Measurements from ENCODE around the gene KRAS.
"Not testable (repeated sequence)": the region's sequence is repeated elsewhere in the genome, so short reads cannot be mapped to it uniquely, and the experiment has no call there.

The KRAS gene

DNA sequence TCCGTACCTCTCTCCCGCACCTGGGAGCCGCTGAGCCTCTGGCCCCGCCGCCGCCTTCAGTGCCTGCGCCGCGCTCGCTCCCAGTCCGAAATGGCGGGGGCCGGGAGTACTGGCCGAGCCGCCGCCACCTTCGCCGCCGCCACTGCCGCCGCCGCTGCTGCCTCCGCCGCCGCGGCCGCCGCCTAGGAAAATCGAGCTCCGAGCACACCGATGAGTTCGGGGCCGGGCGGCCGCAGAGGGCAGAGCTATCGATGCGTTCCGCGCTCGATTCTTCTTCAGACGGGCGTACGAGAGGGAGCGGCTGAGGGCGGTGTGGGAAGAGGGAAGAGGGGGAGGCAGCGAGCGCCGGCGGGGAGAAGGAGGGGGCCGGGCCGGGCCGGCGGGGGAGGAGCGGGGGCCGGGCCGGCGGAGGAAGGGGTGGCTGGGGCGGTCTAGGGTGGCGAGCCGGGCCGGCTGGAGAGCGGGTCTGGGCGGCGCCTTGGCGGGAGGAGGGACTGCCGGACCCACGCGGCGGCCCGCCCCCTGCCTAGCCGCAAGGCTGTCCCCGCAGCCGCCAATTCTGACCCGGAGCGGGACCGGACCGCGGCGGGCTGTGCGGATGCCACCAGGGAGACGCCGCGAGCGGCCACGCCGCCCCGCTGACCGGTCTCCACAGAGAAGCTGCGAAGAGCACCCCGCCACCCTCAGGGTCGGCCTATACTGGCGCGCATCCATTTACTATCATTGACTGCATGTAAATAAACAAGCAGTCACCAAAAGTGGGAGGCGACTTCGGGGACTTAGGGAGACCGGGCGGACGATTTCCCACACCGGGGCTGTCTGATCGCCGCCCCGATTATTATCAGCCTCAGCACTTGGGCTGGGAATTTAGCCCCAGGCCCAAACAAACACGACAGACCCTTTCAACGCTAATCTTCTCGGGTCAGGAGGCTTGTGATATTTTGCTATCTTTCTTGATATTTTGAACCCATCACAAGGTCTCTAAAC lies at the start of gene KRAS:
Gene KRAS (minus strand): TSS at position 186 of the 987 bp plus-strand sequence.
- DNase-seq: peak; percentile 86

DNA sequence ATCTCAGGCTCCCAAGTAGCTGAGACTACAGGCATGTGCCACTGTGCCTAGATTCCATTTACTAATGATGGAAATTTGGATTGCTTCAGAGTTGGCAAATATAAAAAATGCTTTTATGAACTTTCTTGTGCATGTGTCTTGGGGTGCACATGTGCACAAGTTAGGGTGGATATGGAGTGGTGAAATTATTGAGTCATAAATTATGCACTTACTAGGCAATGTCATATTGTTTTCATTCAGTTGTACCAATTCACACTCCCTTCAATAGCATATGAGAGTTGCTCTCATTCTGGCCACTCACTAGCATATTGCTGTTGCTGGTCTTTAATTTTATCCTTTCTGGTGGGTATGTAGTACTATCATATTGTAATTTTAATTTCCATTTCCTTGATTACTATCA lies 45.7 kb upstream of the KRAS start:
- no peak for DNase-seq

DNA sequence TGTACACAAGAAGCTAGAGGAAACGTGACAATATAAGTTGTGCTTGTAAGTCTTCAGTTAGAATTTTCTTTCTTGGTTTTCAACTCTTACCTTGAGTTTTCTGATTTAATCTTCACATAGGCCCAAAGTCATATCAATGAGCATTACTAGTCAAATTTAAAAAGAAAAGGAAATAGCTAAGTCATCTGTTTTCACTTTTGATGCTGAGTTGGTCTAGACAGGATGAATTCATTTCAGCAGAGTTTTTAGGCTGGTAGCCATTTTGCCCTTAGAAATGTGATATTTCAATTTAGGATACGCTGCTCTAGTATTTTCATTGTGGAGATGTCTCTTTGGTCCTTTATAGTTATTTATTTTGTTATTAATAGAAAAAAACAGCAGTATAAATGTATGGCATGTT lies 44.6 kb upstream of the KRAS start:
- DNase-seq: no peak

DNA sequence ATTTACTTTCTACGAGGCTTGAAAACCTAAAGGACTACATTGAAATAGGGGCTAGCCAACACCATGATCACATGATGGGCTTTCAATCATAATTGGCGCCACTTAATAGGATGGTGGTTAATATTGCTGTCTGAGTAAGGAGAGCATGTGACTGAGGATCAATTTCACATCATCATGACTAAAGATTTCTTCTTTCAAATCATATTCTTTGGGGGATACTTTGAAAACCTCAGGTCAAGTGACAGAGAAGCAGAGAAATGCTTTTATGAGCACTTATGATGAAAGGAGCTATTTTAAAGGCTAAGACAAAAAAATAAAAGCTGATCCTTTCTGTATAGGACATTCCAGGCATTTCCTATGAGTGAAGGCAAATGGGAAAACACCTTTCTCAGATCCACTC lies 42.9 kb upstream of the KRAS start:
- DNase-seq: no peak

DNA sequence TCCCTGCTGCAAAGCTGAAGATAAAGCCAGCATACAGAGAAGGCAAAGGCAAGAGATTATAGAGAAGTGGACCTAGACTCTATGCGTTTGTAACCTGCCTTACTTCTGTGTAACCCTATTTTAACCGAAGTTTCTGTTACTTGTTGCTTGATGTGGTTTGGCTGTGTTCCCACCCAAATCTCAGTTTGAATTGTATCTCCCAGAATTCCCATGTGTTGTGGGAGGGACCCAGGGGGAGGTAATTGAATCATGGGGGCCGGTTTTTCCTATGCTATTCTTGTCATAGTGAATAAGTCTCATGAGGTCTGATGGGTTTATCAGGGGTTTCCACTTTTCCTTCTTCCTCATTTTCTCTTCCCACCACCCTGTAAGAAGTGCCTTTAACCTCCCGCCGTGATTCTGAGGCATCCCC lies 42.1 kb upstream of the KRAS start:
- DNase-seq: not testable (repeated sequence)

DNA sequence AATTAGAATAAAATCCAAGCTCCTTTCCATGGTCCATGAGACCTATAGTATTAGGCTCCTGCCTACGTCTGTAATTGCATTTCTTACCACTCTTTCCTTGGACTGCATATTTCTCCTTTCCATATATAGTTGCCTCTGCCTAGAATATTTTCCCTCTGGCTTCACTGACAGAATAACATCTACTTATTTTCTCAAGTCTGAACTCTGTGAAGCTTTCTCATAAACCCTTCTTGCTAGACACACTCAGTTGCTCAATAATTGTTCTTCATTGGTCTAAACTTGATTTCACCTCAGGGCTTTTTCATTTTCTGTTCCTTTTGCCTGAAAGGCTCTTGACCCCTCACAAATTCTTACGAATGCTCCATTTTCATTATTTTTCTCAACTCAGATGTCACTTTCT lies 36.9 kb upstream of the KRAS start:
- DNase-seq: no peak

DNA sequence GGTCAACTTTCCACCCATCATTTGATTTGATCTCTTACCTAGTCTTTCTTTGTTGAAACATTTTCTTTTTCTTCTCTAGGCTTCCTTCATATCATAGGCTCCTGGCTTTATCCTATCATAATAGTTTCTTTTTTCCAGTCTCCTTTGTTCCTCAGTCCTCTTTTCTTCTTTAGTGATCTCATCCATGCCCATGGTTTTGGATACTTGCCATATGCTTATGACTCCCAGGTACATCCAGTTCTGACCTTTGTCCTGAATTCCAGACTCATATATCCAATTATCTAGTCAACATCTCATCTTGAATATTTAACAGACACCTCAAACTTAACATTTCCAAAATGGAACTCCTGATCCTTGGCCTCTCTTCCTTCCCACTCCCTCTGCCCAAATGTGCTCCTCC lies 36.1 kb upstream of the KRAS start:
- DNase-seq: no peak

DNA sequence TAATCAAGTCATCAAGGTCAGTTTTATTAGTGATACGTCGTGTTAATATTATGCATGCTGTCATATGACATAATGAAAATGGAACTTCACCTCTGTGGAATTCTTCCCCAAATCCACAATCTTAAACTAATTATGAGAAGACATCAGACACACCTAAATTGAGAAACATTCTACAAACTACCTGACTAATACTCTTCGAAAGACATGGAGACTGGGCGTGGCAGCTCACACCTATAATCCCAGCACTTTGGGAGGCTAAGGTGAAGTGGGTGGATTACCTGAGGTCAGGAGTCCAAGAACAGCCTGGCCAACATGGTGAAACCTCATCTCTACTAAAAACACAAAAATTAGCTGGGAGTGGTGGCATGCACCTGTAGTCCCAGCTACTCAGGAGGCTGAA lies 33.3 kb upstream of the KRAS start:
- DNase-seq: no peak

DNA sequence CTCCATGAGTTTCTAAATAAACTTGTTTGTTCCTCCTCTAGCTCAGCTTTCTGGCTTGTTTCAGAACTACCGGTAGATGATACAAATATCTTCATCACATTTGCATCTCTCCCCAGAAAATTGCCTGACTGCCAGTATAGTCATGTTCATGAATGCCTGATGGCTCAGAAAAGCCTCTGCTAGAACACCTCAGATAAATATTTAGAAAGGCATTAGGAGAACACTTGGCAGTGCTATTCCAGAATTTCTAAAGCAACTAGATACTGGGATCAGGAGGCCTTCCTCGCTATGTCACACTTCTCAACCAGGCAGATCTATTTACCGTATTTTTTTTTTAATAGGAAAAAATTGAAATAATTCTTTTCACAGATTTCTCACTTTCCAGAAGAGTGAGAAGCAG lies 32.3 kb upstream of the KRAS start:
- DNase-seq: no peak

DNA sequence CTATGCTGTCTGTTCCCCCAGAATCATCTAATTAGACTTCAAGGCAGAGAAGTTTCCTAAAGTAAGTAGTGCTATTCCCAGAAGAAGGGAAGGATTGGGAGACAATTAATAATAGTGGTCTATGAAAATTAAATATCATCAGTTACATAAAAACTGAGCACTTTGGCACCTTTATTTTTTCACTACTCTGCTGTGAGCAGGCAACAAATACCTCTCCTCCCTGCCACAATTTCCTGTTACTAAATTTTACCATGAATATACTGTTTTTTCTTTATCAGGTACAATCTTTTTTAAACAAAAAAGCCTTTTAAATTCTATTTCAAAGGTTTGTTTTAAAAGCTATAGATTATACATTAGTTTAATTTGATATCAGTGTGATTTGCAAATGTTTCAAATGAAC lies 29.4 kb upstream of the KRAS start:
- DNase-seq: no peak

DNA sequence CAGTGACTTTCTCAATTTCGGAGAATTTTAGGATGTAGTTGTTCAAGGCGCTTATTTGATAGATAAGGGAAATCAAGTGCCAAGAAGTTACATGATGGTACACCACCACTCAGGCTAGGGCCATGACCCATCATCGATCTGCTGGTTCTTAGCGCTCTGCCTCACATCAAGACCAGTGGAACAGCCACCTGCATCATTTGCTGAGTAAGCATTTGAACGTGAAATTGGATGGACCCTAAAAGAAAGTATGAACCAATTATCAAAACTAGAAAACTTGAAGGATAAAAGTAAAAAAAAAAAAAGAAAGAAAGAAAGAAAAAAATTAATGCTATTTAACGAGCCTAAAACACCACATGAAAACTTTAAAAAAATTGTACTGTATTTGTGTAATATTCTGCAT lies 27.5 kb upstream of the KRAS start:
- no peak for DNase-seq

DNA sequence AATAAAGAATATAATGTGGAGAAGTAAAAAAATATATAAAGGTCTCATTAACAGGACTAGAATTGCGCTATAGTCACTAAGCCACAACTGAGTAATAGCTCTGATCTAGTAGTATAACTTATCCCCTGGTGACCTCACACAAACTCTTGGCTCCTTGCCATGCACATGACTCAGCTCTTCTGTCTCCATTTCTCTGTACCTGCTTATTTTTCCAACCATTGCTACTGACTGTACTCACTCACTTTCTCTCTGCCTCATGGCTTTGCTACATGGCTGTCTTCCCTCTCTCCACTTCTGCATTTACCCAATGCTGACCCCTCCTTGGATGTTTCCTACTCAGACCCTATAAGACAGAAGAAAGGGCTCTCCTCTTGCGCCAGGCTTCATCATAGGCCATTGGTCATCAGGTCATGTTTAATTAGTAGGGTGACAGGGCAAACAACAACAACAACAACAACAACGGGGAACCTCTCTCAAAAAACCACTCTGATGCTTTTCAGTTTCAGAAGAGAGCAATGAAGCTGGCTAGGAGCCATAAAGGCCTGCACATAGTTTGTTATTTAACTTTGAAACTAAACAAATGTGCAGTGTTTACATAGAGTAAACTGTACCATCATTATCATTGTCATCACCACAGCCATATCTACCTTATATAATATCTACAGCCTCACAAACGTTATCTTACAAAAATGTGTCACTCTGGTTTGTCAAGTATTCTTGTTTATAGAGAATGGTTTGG lies 25.6 kb upstream of the KRAS start:
- peak; percentile 86 for DNase-seq

DNA sequence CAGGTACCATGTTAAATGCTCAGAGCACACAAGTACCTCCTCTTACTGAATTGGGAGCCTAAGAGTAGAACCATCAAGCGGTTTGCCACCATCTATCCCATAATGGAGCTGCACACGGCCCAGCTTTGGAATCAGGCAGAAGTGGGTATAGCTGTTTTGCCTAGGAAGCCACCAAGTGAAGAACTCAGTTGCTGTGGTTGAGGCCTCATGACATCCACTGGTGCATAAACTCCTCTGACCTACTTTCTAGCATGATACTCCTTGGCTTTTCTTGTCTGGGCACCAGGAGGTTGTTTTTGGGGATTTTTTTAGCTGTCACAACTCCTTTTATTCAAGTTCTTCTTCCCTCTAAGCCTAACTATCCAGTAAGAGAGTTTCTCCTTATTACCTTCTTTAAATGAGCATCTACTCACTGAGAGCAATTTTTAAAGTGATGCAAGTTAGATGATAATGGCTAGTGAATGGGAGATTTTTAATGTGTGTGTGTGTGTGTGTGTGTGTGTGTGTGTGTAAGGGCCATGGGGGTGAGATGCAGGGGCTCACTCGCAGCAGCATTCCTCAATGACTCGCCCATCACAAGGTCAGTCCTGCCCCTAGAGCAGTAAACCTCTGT lies 20.9 kb upstream of the KRAS start:
- DNase-seq: no peak

DNA sequence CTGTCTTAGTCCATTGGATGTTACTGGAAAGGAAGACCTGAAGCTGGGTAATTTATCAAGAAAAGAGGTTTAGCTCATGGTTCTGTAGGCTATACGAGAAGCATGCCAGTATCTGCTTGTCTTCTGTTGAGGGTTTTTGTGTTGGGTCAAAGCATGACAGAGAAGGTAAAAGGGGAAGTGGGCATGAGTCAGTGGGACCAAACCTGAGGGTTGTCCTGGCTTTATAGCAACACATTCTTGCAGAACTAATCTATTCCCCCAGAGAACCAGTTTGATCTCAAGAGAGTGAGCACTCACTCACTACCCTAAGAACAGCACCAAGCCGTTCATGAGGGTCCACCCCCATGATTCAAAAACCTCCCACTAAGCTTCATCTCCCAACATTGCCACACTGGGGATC lies 19.0 kb upstream of the KRAS start:
- no peak for DNase-seq

DNA sequence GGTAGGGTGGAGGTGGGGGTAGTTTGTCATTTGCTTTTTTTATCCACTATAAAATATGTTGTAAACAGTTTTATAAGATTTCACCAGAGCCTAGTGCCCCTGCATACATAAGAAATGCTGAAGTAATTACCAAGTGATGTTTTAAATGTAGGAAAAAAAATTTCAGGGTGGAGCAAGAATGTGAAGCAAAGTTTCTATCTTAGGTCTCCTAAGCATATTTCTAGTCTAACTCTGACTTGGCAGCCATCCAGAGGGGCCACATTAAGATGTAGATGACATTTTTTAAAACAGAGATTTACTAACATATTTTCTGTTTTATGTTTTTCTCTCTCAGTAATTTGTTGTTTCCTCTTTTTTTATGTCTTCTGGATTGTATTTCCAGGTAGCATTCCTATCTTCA lies 15.8 kb upstream of the KRAS start:
- DNase-seq: no peak

DNA sequence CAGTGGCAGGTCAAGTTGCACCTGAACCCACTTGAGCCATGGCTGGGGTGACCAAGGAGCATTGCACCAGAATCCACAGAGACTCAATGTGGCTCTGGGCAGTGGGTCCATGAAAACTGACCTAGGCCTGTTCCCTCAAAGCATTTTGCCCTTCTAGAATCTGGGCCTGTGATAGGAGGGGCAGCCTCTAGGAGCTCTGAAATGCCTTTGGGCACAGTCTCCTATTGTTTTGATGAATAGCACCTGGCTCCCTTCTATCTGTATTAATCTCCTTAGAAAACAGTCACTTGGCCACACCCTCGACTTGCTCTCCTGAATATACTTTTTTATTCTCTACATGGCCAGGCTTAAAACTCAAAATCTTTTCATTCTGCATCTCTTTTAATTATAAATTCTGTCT lies 14.1 kb upstream of the KRAS start:
- DNase-seq: no peak

DNA sequence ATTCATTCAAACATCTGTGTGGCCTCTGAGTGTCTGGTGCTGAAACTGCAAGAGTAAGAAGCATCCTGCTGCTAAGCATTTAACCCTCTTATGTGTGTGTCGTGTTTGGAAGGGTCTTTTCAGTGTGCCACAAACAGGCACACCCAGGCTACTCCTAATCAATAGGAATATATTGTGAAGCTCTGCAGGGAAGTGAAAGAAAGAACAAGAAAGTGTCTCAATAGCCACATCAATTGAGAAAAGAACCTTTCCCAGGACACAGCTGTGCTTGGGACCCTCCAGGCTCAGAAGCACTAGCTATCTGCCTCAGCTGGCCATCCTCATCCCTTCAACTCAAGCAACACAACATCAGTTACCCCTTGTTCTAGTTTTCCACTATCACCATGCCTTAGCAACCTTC lies 13.4 kb upstream of the KRAS start:
- no peak for DNase-seq

DNA sequence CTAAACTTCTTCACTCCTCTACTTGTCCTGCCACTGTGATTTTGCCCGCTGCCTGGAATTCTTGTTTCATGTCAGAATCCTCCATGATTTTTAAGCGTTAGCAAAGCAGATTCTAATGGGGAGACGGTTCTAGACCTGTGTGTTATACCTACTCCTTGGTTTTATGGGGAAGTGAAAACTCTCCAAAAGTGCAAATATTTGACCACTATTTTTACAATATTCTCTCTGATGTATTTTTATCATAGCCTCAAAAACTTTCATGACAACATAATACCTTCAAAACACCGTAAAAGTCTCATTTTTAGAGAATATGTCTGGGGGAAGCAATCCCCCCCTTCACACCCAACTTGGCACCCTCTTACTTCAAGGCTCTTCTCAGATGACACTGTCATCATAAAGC lies 12.9 kb upstream of the KRAS start:
- DNase-seq: no peak

DNA sequence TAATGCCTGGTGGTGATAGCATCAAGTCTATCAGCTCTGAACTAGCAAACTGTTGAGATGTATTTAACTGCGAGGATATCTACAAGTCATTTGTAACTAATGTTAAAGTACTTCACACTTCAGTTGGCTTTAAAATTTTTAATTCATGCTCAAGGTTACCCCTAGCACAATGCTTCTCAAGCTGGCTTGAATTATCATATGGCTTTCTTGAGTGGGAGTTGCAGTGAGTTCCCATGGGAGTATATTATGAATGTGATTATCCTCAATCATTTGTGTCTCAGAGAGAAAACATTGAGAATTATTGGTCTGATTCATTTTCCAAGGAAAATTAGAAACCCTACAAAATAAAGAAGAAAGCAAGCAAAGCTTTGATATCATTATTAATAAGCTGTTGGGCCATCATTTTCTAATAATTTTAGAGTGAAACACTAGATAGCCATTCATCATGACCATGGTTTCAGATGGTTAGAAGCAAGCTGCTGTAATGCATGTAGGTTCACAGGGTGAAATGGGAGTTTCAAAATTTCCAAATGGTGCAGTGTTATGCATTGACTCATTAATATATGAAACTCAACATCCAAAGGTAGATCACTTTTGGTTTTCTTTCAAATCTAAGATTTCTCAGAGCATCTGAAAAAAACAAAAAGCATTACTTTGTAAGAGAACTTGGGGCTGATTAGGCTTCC lies 11.8 kb upstream of the KRAS start:
- DNase-seq: no peak

DNA sequence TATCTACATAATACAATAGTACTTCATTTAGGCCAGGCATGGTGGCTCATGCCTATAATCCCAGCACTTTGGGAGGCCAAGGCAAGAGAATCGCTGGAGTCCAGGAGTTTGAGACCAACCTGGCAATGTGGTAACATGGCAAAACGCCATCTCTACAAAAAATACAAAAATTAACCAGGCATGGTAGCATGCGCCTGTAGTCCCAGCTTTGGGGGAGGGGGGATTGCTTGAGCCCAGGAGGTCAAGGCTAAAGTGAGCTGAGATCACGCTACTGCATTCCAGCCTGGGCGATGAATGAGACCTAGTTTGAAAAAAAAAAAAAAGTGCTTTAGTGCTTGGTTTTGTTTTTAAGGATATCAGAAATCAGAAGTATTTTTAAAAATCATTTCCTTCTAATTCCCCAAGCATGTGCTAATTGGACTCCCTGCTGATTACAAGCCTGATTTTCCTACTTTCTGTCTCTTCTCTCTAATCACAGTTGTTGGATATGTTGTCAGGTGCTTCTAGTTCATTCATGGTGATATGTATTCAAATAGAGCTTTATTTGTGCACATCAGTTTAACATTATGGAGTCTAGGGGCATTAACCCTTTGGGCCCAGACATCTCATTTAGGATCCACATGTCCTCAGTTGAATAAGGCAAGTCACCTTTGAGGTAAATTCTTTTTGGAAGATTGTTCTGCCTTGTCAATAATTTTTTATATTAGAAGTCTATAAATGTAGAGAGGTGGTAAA lies 7.0 kb upstream of the KRAS start:
- DNase-seq: no peak

DNA sequence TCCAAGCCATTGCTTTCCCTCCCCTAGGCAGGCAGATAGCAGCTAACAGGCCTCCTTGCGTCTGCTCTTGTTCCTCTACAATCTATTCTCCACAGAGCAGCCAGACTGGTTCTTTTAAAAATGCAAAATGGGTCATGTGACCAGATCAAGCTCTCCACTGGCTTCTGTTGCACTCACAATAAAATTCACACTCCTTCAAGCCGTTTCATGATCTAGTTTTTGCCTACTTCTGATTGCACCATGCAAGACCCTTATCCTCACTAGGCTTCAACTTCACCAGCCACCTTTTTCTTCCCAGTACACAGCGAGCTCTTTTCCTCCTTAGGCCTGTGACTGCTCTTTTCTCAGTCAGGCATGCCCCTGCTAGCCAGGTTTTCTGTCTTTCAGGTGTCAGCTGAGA lies 6.1 kb upstream of the KRAS start:
- DNase-seq: no peak

DNA sequence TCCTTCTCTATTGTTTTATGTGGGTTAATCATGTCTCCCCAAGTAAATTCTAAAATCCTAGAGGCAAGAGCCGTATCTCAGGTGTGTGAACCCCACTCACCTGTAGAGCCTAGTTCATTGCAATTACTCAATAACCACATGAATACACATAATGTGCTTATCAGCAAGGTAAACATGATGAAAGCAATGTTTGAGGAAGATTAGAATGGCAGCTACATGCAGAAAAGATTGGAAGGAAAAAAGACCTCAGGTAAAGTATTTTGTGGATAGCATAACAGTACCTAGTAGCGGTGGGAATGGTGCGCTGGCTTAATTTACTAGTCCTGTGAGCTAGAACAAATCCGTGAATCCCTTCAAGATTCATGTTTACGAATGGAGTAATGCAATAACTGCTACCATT lies 5.3 kb upstream of the KRAS start:
- no peak for DNase-seq
